WERI-Rb-1 (cell line): ENCODE data around the gene CLDN6.

Experiments
- DNase-seq: peaks from one replicate; pipeline ENCODE4 v3.0.0-alpha.2; 2020
- H3K27ac ChIP-seq: fragments of 250-450 bp; sonication (Bioruptor Pico); 2 replicates; pipeline ENCODE4 v1.5.1; 2020; ENCODE audit warnings: mild to moderate bottlenecking, moderate library complexity
- H3K27me3 ChIP-seq: fragments of 250-450 bp; sonication (Bioruptor Pico); 2 replicates; pipeline ENCODE4 v1.5.1; 2021; ENCODE audit warnings: mild to moderate bottlenecking, low read depth, moderate library complexity; ENCODE audit not compliant: insufficient read depth, severe bottlenecking
- H3K36me3 ChIP-seq: fragments of 250-450 bp; sonication (Bioruptor Pico); 2 replicates; pipeline ENCODE4 v1.5.1; 2020; ENCODE audit warnings: mild to moderate bottlenecking, moderate library complexity
- H3K4me3 ChIP-seq: 2 replicates; pipeline ENCODE4 v1.5.1; 2011; ENCODE audit warnings: low read depth, mild to moderate bottlenecking, control low read depth, low read length
- H3K9me3 ChIP-seq: fragments of 250-450 bp; sonication (Bioruptor Pico); 2 replicates; pipeline ENCODE4 v1.5.1; 2021; ENCODE audit warnings: mild to moderate bottlenecking, moderate library complexity; ENCODE audit not compliant: severe bottlenecking
- TF ChIP-seq, protein P1 (sequence below): IDR thresholded peaks from 2 replicates; pipeline ENCODE4 v1.5.1; 2011; ENCODE audit warnings: low read depth, mild to moderate bottlenecking, control low read depth, inconsistent platforms, low read length

CLDN6 gene

DNA sequence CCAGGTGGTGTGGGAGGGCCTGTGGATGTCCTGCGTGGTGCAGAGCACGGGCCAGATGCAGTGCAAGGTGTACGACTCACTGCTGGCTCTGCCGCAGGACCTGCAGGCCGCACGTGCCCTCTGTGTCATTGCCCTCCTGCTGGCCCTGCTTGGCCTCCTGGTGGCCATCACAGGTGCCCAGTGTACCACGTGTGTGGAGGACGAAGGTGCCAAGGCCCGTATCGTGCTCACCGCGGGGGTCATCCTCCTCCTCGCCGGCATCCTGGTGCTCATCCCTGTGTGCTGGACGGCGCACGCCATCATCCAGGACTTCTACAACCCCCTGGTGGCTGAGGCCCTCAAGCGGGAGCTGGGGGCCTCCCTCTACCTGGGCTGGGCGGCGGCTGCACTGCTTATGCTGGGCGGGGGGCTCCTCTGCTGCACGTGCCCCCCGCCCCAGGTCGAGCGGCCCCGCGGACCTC, 4.5 kb downstream of the CLDN6 start:
- no peaks in the 10 kb centered on the region for H3K9me3 ChIP-seq
- H3K4me3 ChIP-seq, result no peak overlapping the region
- TF ChIP-seq, protein P1, sequence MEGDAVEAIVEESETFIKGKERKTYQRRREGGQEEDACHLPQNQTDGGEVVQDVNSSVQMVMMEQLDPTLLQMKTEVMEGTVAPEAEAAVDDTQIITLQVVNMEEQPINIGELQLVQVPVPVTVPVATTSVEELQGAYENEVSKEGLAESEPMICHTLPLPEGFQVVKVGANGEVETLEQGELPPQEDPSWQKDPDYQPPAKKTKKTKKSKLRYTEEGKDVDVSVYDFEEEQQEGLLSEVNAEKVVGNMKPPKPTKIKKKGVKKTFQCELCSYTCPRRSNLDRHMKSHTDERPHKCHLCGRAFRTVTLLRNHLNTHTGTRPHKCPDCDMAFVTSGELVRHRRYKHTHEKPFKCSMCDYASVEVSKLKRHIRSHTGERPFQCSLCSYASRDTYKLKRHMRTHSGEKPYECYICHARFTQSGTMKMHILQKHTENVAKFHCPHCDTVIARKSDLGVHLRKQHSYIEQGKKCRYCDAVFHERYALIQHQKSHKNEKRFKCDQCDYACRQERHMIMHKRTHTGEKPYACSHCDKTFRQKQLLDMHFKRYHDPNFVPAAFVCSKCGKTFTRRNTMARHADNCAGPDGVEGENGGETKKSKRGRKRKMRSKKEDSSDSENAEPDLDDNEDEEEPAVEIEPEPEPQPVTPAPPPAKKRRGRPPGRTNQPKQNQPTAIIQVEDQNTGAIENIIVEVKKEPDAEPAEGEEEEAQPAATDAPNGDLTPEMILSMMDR, result no peak
- H3K27me3 ChIP-seq, result no peaks in the 10 kb centered on the region
- H3K27ac ChIP-seq, result peak overlapping the region; percentile 56
- no peaks in the 10 kb centered on the region for H3K36me3 ChIP-seq
- no peak for DNase-seq

DNA sequence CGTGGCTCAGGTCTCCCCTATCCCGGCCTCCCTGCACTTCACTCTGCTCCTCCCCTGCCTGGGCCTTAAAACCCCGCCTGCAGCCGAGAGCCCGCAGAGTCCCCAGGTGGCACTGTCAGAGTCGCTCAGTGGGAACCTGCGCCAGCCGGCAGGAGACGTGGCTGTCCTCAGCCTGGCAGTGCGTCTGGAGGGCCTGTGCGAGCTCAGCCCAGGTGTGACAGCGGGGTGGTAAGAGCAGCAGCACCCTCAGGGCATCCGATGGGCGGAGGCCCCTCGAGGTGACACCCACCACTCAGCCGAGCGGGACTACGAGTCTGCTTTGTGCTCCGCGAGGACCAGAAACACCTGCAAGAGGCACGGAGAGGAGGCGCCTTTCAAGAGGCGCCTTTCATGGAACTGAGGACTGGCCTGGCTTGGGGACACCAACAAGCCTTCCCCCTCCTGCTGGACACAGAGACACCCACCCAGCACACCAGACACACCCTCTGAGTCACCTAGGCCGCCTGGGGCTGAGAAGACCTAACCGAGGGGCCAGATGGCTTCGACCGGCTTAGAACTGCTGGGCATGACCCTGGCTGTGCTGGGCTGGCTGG, 5.1 kb downstream of the CLDN6 start, which contains the start of gene CLDN9:
Gene CLDN9, plus strand, starts transcription at position 96 of the 593 bp plus-strand sequence. Its CDS starts 440 bp downstream, at position 536.
- no peaks in the 10 kb centered on the region for H3K36me3 ChIP-seq
- TF ChIP-seq, protein P1, result no peak
- H3K4me3 ChIP-seq, result no peak within 1 kb of the TSS
- no peaks in the 10 kb centered on the region for H3K27me3 ChIP-seq
- DNase-seq, result peak; percentile 66
- no peaks in the 10 kb centered on the region for H3K9me3 ChIP-seq
- H3K27ac ChIP-seq, result peak within 1 kb of the TSS; percentile 43

DNA sequence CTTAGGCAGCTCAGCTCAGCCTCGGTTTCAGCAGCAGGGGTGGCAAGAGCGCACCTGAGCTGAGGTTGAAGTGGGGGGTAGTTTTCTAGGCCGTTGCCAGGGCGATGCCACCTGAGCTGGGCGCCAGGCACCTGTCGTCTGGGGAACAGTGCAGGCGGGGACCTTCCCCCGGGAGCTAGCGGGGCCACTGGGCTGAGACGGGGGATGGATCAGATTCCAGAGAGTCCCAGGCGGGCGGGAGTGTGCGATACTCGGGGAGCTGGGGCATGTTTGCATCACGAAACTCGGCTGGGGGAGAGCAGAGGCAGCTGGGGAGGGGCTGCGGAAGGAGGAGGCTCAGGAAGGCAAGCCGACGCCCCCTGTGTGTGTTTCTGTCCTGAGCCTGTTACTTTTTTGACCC, 5.7 kb downstream of the CLDN6 start:
- Histone ChIP-seq H3K9me3 (no peaks in the 10 kb centered on the region), H3K4me3 (no peak overlapping the region), H3K27ac (no peak overlapping the region), H3K36me3 (no peaks in the 10 kb centered on the region), H3K27me3 (no peaks in the 10 kb centered on the region)
- TF ChIP-seq, protein P1, result no peak
- no peak for DNase-seq

DNA sequence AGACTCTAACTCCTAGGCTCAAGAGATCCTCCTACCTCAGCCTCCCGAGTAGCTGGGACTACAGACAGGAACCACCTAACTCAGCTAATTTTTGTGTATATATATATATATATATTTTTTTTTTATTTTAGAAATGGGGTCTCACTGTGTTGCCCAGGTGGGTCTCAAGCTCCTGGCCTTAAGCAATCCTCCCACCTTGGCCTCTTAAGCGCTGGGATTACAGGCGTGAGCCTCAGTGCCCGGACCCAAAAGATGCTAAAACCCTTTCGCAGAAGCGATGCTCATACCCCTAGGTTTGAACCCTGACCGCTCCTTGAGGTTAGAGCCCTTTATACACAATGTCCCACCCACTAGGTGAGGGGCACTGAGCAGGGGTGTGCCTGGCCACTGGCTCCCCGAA, 7.5 kb downstream of the CLDN6 start:
- Histone ChIP-seq H3K27ac (no peak overlapping the region), H3K4me3 (no peak overlapping the region), H3K36me3 (no peaks in the 10 kb centered on the region; the same call in 1 of the 2 replicates), H3K9me3 (no peaks in the 10 kb centered on the region), H3K27me3 (no peaks in the 10 kb centered on the region)
- DNase-seq, result no peak
- TF ChIP-seq, protein P1, result no peak

DNA sequence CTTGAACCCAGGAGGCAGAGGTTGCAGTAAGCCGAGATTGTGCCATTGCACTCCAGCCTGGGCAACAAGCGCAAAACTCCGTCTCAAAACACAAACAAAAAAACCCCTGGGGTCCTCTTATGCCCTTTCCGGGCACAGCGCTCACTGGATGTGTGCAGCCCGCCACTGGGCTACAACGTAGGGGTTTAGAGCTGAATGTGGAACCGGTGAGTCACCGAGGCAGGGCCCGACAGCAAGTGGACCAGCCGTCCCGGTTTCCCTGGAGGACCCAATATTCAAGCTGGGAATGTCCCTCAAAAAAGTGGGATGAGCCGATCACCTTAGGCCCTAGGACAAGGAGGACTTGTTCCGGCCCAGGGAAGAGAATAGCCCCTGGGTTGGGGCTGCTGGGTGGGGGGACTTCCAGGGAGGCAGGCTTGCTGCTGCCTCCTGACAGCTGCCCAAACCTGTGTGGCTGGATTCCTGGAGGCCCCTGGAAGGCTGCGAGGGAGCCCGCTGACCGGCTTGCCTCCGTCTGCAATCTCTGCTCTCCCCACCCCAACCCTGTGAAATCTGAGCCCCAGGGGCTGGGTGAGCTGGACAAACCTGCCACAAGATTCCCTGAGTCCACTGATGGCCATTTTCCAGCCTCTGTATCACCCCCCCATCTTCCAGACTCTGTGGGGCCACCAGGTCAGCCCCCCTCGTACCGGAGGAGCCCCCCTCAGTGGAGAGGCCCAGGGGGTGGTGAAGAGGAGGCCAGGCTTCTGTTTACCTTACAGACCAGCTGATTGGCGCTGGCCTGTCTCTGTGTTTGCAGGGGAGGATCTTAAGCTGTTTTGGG, 8.2 kb downstream of the CLDN6 start:
- Histone ChIP-seq H3K9me3 (no peaks in the 10 kb centered on the region), H3K27ac (no peak overlapping the region), H3K36me3 (no peaks in the 10 kb centered on the region; the same call in 1 of the 2 replicates), H3K27me3 (no peaks in the 10 kb centered on the region), H3K4me3 (no peak overlapping the region)
- TF ChIP-seq, protein P1, result no peak
- no peak for DNase-seq
